GM18507 (cell line): Measurements from ENCODE around the gene LCA5L.
"Not testable (repeated sequence)": the region's sequence is repeated elsewhere in the genome, so short reads cannot be mapped to it uniquely, and the experiment has no call there.

Source experiments
- DNase-seq: peaks from one replicate; pipeline ENCODE4 v3.0.0; 2011; ENCODE audit warnings: low read depth; ENCODE audit not compliant: insufficient read length; ENCODE audit errors: extremely low spot score
- FAIRE-seq: peaks from 2 replicates; lab custom pipeline; 2011; peaks lifted over from hg19 to GRCh38; lab: Jason Lieb, UNC

Gene LCA5L

DNA sequence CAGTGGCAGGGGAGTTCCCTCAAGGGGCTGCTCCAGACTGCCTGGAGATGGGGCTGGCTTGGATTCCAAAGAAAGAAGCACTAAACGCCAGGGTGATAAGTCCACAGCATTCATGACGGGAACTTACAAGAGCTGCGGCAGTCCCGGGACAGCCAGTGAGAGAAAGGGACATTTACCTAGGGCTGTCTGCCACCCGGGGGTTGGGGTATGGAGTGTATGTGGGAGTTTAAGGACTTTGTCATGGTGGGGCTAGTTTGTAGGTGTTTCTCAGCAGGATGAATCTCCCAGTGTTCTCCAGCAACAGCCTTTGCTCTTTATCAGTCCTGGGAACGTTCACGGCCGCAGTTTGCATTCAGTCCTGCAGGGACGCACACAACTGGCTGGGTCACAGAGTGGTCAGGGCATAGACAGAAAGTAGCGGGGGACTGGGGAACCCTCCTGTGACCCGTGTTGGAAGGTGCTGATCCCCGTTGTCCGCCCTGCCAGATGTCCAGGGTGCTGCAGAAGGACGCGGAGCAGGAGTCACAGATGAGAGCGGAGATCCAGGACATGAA lies 55.3 kb downstream of the LCA5L start:
- no peak for FAIRE-seq
- DNase-seq, result no peak

DNA sequence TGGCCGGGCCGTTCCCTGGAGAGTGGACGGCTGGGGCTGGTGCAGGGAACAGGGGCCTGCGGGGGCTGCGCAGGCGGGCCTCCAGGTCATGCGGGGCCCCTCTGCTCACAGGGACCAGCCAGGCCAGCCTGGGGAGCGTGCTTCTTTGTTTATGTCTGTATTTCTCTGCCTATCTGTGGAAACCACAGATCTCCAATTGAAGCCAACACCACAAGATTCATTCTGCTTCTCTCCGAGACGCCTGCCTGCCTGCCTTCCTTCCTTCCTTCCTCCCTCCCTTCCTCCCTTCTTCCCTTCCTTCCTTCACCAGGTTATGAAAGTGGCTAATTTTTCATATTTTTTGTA lies 56.8 kb downstream of the LCA5L start:
- FAIRE-seq (no peak), DNase-seq (no peak)

- peak; percentile 80 for DNase-seq
- peak; percentile 65 for FAIRE-seq
These were observed 57.4 kb downstream of the LCA5L start for GRCh38 chr21:39388038-39388810.

DNA sequence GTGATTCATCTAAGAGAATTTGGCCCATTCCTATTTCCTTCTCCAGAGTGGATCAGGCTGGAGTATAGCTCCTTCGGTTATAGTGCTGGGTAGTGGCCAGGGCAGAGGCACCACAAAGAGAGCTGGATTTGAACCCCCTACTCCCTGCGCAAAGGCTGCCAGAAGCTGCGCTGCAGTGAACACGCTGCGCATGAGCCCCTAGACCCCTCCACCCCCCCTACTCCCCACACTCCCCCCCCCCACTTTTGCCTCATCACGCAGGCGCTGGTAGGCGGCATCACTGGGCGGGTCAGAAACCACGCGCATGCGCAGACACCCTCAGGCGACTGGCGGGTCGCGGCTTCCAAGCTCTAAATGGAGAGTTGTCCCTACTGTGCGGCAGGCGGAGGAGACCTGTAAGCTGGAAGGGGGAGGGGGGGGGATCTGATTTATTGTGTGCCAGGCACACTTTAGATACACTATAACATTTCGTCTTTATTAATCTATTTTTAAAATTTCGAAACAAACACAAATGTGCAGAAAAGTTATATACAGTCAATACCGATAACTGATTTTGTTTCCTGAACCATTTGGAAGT lies 58.0 kb downstream of the LCA5L start:
- DNase-seq (peak; percentile 94), FAIRE-seq (peak; percentile 45)

GRCh38 chr21:39386899-39387298 lies 58.7 kb downstream of the LCA5L start:
- no peak for FAIRE-seq

GRCh38 chr21:39386194-39386593 lies 59.4 kb downstream of the LCA5L start:
- FAIRE-seq (no peak), DNase-seq (no peak)

More at GRCh38 chr21:39386899-39387298, 58.7 kb downstream of the LCA5L start:
- no peak for DNase-seq

GRCh38 chr21:39385299-39386145 lies 60.1 kb downstream of the LCA5L start:
- FAIRE-seq (no peak), DNase-seq (no peak)

DNA sequence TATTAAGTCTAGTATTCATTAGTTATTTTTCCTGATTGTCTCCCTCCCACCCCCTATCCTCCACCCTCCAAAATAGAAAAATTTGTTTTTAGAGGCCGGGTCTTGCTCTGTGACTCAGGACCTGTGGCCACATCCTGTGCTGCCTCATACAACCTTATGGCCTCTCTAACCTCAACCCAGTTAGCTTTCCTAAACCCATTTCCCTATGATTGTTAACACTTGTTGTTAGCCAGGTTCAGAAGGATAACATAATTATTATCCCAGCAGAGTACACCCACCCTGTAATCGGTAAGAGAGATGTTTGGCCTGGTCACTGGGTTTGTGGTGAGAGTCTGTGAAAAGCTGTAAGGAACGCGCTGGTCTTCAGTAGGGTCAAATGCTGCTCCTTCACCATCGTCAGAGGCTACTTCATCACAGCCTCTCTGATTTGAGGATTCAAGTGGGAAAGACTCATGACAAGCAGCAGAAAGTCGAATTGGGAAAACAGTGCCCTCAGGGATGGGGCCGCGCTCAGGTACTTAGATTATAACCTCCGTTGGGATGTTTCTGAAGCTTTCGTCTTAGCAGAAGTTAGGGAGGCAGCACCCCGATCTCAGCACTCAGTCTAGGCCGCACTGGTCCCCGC lies 60.8 kb downstream of the LCA5L start:
- FAIRE-seq, result no peak
- no peak for DNase-seq

DNA sequence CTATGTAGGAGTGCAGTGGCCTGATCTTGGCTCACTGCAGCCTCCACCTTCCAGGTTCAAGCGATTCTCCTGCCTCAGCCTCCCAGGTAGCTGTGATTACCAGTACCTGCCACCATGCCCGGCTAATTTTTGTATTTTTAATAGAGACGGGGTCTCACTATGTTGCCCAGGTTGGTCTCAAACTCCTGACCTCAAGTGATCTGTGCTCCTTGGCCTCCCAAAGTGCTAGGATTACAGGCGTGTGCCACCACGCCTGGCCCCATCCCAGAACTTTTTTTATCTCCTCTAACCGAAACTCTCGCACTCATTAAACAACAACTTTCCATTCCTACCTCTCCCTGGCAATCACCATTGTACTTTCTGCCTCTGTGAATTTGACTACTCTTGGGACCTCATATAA lies 63.5 kb downstream of the LCA5L start:
- not testable (repeated sequence) for FAIRE-seq

DNA sequence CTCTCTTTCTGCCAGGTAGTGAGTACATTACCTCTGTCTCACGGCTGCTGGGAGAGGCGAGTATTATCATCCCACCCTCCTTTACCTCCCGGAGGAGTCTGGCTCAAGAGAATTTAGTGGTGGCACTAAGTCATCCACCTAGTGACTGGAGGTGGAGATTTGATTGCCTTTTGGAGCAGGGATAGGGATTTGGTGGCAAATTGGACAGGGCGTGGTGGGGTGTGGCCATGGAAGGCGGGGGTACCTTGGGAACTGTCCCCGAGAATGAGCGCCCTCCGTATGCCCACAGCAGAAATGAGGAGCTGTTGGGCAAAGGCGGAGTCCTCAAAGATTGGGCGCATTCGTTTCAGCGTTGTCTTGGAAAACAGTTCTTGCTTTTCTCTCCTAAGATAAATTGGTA lies 64.6 kb downstream of the LCA5L start:
- FAIRE-seq (no peak), DNase-seq (no peak)

More for the DNA sequence above, 63.5 kb downstream of the LCA5L start:
- DNase-seq, result not testable (repeated sequence)

GRCh38 chr21:39379986-39380891 lies 65.3 kb downstream of the LCA5L start:
- FAIRE-seq (peak; percentile 90), DNase-seq (peak; percentile 83)

GRCh38 chr21:39377444-39378050 lies 68.0 kb downstream of the LCA5L start:
- no peak for DNase-seq
- no peak for FAIRE-seq

GRCh38 chr21:39375446-39375845 lies 70.1 kb downstream of the LCA5L start:
- DNase-seq (no peak), FAIRE-seq (no peak)

DNA sequence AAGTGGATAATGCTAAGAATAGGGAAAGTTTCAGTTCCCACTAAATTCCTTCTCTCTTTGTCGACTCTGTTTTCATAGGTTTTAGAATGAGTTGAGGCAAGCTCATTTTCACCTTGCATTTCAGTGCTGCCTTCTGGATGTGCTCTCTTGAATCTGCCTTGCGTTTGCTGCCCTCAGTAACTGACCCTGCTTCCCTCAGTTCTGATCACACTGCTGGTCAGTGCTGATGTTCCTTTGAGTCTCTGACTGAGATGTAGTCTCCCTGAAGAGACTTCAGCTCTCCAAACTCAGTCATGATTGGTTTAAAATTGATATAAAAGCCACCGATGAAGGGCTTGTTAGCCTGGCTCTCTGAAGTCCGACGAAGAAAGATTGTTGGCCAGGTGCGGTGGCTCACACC lies 71.5 kb downstream of the LCA5L start:
- no peak for FAIRE-seq
- DNase-seq, result no peak

- peak; percentile 51 for FAIRE-seq
These were observed 71.9 kb downstream of the LCA5L start for GRCh38 chr21:39373634-39374033.

GRCh38 chr21:39369896-39370288 lies 75.7 kb downstream of the LCA5L start:
- DNase-seq, FAIRE-seq: not testable (repeated sequence)

More at GRCh38 chr21:39373634-39374033, 71.9 kb downstream of the LCA5L start:
- no peak for DNase-seq

- FAIRE-seq (no peak), DNase-seq (no peak)
These were observed 77.8 kb downstream of the LCA5L start for GRCh38 chr21:39367783-39368182.

- FAIRE-seq (no peak), DNase-seq (no peak)
These were observed 79.0 kb downstream of the LCA5L start for GRCh38 chr21:39366563-39366962.
